ENCODE data around the gene RETREG3. TPM values are rescaled to one million over a fixed set of nuclear protein-coding genes. Genes with fewer than 3 reads are reported as not detected.
A peak's percentile ranks its signal among the peaks of the same experiment; 100 is the strongest.

Gene RETREG3
- total and polyA plus RNA-seq, 2 of the 13 experiments (the other 11 are each of a cell fraction or from before 2014, with no cell fraction given): 47.0 to 55.8 TPM

DNA sequence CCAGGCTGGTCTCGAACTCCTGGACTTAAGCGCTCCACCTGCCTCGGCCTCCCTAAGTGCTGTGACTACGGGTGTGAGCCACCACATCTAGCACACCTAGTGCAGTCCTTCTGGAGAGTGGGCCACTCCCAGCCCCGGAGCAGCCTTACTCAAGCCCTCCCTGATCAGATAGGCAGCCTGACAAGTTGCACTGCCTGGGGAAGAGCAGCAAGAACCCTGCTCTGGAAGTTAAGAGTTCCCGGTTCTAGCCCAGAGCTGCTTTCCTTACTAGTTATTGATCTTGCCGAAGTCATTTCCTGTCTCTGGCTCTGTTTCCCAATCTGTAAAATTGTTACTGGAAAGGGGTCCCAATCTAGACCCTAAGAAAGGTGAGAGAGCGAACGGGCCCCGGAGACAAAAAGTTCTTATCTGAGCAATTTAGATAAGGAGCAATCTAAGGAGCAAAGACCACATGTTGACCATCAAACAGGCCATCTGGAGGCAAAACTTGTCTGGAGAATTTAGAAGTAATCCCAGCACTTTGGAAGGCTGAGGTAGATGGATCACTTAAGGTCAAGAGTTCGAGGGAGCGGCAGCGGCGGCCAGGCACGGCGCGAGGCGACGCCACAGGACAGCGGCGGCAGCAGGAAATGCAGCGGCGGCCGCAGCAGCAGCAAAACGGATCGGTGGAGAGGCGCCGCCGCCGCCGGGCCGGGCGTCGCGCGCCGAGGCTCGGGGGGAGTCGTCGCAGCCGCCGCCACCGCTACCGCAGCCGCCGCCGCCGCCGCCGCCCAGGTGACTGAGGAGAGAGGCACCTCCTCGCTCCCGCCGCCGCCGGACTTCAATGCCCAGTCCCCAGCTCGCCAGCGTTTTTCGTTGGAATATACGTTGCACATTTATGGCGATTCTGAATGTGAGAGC is 77.5 kb downstream of the RETREG3 start (continued):
- TF ChIP-seq, protein P1, sequence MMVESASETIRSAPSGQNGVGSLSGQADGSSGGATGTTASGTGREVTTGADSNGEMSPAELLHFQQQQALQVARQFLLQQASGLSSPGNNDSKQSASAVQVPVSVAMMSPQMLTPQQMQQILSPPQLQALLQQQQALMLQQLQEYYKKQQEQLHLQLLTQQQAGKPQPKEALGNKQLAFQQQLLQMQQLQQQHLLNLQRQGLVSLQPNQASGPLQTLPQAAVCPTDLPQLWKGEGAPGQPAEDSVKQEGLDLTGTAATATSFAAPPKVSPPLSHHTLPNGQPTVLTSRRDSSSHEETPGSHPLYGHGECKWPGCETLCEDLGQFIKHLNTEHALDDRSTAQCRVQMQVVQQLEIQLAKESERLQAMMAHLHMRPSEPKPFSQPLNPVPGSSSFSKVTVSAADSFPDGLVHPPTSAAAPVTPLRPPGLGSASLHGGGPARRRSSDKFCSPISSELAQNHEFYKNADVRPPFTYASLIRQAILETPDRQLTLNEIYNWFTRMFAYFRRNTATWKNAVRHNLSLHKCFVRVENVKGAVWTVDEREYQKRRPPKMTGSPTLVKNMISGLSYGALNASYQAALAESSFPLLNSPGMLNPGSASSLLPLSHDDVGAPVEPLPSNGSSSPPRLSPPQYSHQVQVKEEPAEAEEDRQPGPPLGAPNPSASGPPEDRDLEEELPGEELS (CRISPR knock-in tag; IDR thresholded peaks at IDR 0.05): peak; percentile 18
- peak; percentile 69; the same call in 1 of the 2 replicates for TF ChIP-seq GATAD2A (CRISPR knock-in tag; IDR thresholded peaks at IDR 0.05)
- TF ChIP-seq ZNF232 (CRISPR knock-in tag; IDR thresholded peaks at IDR 0.05; ENCODE audit: borderline replicate concordance): no peak; the same call in 1 of the 2 replicates
- TF ChIP-seq MTF2 (CRISPR knock-in tag; IDR thresholded peaks at IDR 0.05; ENCODE audit: borderline replicate concordance): peak; percentile 11; the same call in 1 of the 2 replicates
- TF ChIP-seq GLI4 (CRISPR knock-in tag; IDR thresholded peaks at IDR 0.05; ENCODE audit: borderline replicate concordance): 0 out of 2 replicates have a peak, but pooled peaks have one; percentile 33
- TF ChIP-seq, protein P2, sequence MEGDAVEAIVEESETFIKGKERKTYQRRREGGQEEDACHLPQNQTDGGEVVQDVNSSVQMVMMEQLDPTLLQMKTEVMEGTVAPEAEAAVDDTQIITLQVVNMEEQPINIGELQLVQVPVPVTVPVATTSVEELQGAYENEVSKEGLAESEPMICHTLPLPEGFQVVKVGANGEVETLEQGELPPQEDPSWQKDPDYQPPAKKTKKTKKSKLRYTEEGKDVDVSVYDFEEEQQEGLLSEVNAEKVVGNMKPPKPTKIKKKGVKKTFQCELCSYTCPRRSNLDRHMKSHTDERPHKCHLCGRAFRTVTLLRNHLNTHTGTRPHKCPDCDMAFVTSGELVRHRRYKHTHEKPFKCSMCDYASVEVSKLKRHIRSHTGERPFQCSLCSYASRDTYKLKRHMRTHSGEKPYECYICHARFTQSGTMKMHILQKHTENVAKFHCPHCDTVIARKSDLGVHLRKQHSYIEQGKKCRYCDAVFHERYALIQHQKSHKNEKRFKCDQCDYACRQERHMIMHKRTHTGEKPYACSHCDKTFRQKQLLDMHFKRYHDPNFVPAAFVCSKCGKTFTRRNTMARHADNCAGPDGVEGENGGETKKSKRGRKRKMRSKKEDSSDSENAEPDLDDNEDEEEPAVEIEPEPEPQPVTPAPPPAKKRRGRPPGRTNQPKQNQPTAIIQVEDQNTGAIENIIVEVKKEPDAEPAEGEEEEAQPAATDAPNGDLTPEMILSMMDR (CRISPR knock-in tag; IDR thresholded peaks at IDR 0.05): peak; percentile 64
- no peak for TF ChIP-seq ZNF17 (CRISPR knock-in tag; IDR thresholded peaks at IDR 0.05)
- TF ChIP-seq TSC22D2 (CRISPR knock-in tag; IDR thresholded peaks at IDR 0.05; ENCODE audit: borderline replicate concordance): no peak; the same call in 1 of the 2 replicates
- no peak for TF ChIP-seq ZFP36L2 (CRISPR knock-in tag; IDR thresholded peaks at IDR 0.05)
- no peak for TF ChIP-seq ATF7 (IDR thresholded peaks at IDR 0.05)
- TF ChIP-seq ATF7 (CRISPR knock-in tag; IDR thresholded peaks at IDR 0.05): no peak
- TF ChIP-seq, protein P3, sequence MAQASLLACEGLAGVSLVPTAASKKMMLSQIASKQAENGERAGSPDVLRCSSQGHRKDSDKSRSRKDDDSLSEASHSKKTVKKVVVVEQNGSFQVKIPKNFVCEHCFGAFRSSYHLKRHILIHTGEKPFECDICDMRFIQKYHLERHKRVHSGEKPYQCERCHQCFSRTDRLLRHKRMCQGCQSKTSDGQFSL (CRISPR knock-in tag; IDR thresholded peaks at IDR 0.05): no peak
- no peak for TF ChIP-seq CHCHD3 (CRISPR knock-in tag; IDR thresholded peaks at IDR 0.05)
- TF ChIP-seq ZKSCAN8 (CRISPR knock-in tag; IDR thresholded peaks at IDR 0.05; ENCODE audit: borderline replicate concordance): no peak
- TF ChIP-seq ZNF350 (CRISPR knock-in tag; IDR thresholded peaks at IDR 0.05; ENCODE audit: borderline replicate concordance, low read depth): peak; percentile 47; the same call in 1 of the 2 replicates
- TF ChIP-seq ZNF839 (CRISPR knock-in tag; IDR thresholded peaks at IDR 0.05; ENCODE audit: borderline replicate concordance): no peak
- peak; percentile 75 for TF ChIP-seq ZNF761 (CRISPR knock-in tag; conservative IDR thresholded peaks at IDR 0.05)
- TF ChIP-seq, protein P4, sequence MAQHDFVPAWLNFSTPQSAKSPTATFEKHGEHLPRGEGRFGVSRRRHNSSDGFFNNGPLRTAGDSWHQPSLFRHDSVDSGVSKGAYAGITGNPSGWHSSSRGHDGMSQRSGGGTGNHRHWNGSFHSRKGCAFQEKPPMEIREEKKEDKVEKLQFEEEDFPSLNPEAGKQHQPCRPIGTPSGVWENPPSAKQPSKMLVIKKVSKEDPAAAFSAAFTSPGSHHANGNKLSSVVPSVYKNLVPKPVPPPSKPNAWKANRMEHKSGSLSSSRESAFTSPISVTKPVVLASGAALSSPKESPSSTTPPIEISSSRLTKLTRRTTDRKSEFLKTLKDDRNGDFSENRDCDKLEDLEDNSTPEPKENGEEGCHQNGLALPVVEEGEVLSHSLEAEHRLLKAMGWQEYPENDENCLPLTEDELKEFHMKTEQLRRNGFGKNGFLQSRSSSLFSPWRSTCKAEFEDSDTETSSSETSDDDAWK (CRISPR knock-in tag; IDR thresholded peaks at IDR 0.05): no peak
- no peak for TF ChIP-seq ZSCAN25 (CRISPR knock-in tag; IDR thresholded peaks at IDR 0.05)
- TF ChIP-seq PAX8 (CRISPR knock-in tag; IDR thresholded peaks at IDR 0.05; ENCODE audit: borderline replicate concordance): no peak
- TF ChIP-seq ZNF343 (CRISPR knock-in tag; IDR thresholded peaks at IDR 0.05): no peak
- peak; percentile 39 to 58; a peak in 3 of 4 replicates for TF ChIP-seq POLR2A (IDR thresholded peaks at IDR 0.05; ENCODE audit: insufficient read depth in 1 of 2, low read depth in 2 of 2, low read length in 2 of 2)
- no peak for TF ChIP-seq ZNF367 (CRISPR knock-in tag; IDR thresholded peaks at IDR 0.05; ENCODE audit: borderline replicate concordance)

All from HepG2 (cell line).